C4-2B (cell line): ENCODE measurements around the gene LRP1-AS.

Source experiments
- H3K27ac ChIP-seq: fragments of 450-650 bp; 2 replicates; pipeline ENCODE4 v1.5.1; 2017
- CTCF ChIP-seq: fragments of 450-650 bp; conservative IDR thresholded peaks from 2 replicates; pipeline ENCODE4 v1.5.1; 2017; ENCODE audit warnings: mild to moderate bottlenecking
- ZFX ChIP-seq: fragments of 450-650 bp; IDR thresholded peaks from 2 replicates; pipeline ENCODE4 v1.6.1; 2017

The LRP1-AS gene

GRCh38 chr12:57112492-57113294 is 34.7 kb downstream of the LRP1-AS start:
- H3K27ac ChIP-seq, result peak overlapping the region; percentile 59
- TF ChIP-seq CTCF, result peak; percentile 90
- TF ChIP-seq ZFX, result no peak

- peak within 1 kb of the TSS; percentile 59 for H3K27ac ChIP-seq
- no peak for TF ChIP-seq CTCF
- TF ChIP-seq ZFX, result no peak
Observed at GRCh38 chr12:57111031-57111734, 36.2 kb downstream of the LRP1-AS start, which contains the start of gene STAT6. TSS of gene STAT6 (minus strand) at chr12:57111362. CDS start at chr12:57108278, 3,084 bp downstream.

- no peak overlapping the region for H3K27ac ChIP-seq
- TF ChIP-seq CTCF (no peak), ZFX (no peak)
Observed at GRCh38 chr12:57110104-57111030, 37.1 kb downstream of the LRP1-AS start.

GRCh38 chr12:57109207-57110103 is 38.0 kb downstream of the LRP1-AS start:
- H3K27ac ChIP-seq, result no peak overlapping the region
- no peak for TF ChIP-seq CTCF
- TF ChIP-seq ZFX, result no peak

- H3K27ac ChIP-seq, result no peak overlapping the region
- TF ChIP-seq ZFX, result no peak
- no peak for TF ChIP-seq CTCF
Observed at GRCh38 chr12:57107456-57108155, 39.8 kb downstream of the LRP1-AS start.
